ENCODE results near the gene SRSF6. TPM values are rescaled to one million over a fixed set of nuclear protein-coding genes. Genes with fewer than 3 reads are reported as not detected.
A peak's percentile ranks its signal among the peaks of the same experiment; 100 is the strongest.

The SRSF6 gene
- total RNA-seq (2022) (312 and 335 TPM in 2 replicates), Bru-seq, nascent RNA (percentile 100 among the genes with signal in this experiment), BruChase-seq, experiment 1, labeled RNA remaining after a 2-hour chase (percentile 100 among the genes with signal in this experiment), BruChase-seq, experiment 2, labeled RNA remaining after a 6-hour chase (percentile 99 among the genes with signal in this experiment)
- long read RNA-seq, full-length matches to known transcripts = 34 of 59 reads
- long read RNA-seq, partial matches to known transcripts = 5 of 59 reads
- long read RNA-seq, other reads (novel, unspliced or antisense) = 20 of 59 reads

DNA sequence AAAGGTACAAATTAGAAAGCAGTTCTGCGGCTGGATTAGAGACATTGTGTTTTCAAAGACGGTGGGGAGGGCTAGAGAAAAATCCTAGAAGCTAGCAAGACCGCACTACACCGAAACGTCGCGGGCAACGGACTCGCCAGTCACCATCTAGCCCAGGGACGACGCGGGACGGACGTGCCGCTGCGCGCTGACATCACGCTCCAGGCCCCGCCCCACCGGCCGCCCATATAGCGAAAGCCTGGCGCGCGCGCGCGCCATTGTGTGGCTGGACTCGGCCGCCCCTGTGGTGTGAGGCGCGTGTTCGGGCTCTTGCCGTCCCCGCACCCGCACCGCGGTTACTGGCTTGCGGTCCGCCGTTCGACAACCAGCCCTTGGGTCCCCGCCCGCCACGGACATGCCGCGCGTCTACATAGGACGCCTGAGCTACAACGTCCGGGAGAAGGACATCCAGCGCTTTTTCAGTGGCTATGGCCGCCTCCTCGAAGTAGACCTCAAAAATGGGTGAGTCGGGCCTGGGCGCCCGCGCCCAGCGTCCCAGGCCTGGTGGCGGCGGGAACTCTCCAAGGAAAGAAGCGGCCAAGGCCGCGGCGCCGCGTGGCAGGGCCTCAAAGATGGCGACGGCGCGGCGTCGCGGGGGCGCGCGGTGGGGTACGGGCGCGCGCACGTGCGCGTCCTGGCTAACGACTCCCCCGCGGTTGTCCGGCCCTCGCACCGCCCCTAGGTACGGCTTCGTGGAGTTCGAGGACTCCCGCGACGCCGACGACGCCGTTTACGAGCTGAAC is at the start of gene SRSF6:
SRSF6 (plus strand) TSS at position 257 of the 782 bp plus-strand sequence; CDS start at position 395, 138 bp downstream.
- POLR2A ChIA-PET = interaction anchor here (0.5 to 3.2 kb wide), 33 partner anchors 9 to 1765 kb away, joined by 3 to 42 read pairs (median 4); partner anchors contain the start of genes IFT52 and SGK2
- H3K4me3 ChIP-seq (ENCODE audit: low read depth, low read length) = peak within 1 kb of the TSS; percentile 90
- no peaks in the 10 kb centered on the region for H3K9me3 ChIP-seq
- H3K4me3 Mint-ChIP-seq (ENCODE audit: unreplicated experiment) = peak within 1 kb of the TSS; percentile 75
- peaks cover 7% of the 10 kb centered on the region for H3K36me3 ChIP-seq (ENCODE audit: control insufficient read depth, insufficient read depth, low read length)
- H3K27ac Mint-ChIP-seq (ENCODE audit: unreplicated experiment) = peak within 1 kb of the TSS; percentile 100
- peaks cover 11% of the 10 kb centered on the region for H3K4me1 ChIP-seq
- CTCF ChIA-PET = interaction anchor here (0.7 to 2.2 kb wide), 6 partner anchors 9 to 1765 kb away, joined by 3 to 16 read pairs (median 4); no protein-coding TSS in a partner anchor
- intact Hi-C loops (cut with micrococcal nuclease; ENCODE audit: unreplicated experiment) = loop anchor here (1.0 to 2.0 kb wide), 2 partner anchors 56 to 133 kb away; partner anchors contain the start of gene IFT52
- peaks cover 24% of the 10 kb centered on the region for H3K4me1 Mint-ChIP-seq (ENCODE audit: low read depth, unreplicated experiment)
- no peaks in the 10 kb centered on the region for H3K9me3 Mint-ChIP-seq (ENCODE audit: unreplicated experiment)
- H3K36me3 Mint-ChIP-seq (ENCODE audit: insufficient read depth, unreplicated experiment) = peaks cover 59% of the 10 kb centered on the region
- peak; percentile 97 to 99 for DNase-seq
- H3K27me3 ChIP-seq (replicated peaks; ENCODE audit: control insufficient read depth, insufficient read depth, low read length) = no peaks in the 10 kb centered on the region
- no peaks in the 10 kb centered on the region for H3K27me3 Mint-ChIP-seq (ENCODE audit: insufficient read depth, unreplicated experiment)
- TF ChIP-seq, protein P1, sequence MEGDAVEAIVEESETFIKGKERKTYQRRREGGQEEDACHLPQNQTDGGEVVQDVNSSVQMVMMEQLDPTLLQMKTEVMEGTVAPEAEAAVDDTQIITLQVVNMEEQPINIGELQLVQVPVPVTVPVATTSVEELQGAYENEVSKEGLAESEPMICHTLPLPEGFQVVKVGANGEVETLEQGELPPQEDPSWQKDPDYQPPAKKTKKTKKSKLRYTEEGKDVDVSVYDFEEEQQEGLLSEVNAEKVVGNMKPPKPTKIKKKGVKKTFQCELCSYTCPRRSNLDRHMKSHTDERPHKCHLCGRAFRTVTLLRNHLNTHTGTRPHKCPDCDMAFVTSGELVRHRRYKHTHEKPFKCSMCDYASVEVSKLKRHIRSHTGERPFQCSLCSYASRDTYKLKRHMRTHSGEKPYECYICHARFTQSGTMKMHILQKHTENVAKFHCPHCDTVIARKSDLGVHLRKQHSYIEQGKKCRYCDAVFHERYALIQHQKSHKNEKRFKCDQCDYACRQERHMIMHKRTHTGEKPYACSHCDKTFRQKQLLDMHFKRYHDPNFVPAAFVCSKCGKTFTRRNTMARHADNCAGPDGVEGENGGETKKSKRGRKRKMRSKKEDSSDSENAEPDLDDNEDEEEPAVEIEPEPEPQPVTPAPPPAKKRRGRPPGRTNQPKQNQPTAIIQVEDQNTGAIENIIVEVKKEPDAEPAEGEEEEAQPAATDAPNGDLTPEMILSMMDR (IDR thresholded peaks at IDR 0.05; ENCODE audit: insufficient read depth in 1 of 2, low read depth in 1 of 2, low read length in 1 of 2, severe bottlenecking in 1 of 2, unreplicated experiment in 1 of 2) = no peak
- BruUV-seq (replicated peaks) = no TSS peak

DNA sequence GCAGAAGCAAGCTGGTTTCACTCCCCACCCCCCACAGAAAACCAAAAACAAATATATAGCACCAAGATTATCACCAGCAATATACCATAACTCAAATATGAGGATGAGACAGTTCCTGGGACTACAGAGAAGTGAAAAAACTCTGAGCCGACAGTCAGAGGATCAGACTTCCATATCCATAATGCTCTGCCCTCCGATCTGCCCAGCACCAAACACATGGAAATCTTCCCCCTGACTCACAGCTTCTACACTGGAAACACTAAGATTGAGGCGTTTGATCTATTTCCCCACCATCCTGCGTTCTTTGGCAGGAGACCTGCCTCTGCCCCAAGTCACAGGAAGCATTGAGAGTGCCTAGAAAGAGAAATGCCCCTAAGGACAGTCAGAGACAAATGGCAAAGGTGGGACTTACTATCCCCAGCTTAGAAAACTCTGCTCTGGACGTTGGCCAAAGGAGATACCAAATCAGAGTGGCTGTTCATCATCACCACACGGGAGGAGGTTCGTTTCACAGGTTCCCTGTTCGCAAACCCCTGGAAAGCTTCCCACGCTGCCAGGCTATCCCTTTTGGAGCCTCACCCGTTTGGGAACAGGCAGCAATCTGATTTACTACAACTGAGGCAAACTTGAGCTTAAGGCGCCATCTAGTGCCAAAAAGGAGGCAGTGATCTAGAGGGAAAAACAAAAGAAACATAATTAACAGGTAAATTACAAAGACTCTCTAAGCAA is 48.7 kb upstream of the SRSF6 start:
- Mint-ChIP-seq H3K27me3 (ENCODE audit: insufficient read depth, unreplicated experiment) (peaks cover 15% of the 10 kb centered on the region), H3K4me1 (ENCODE audit: low read depth, unreplicated experiment) (no peaks in the 10 kb centered on the region), H3K9me3 (ENCODE audit: unreplicated experiment) (peaks cover 23% of the 10 kb centered on the region), H3K27ac (ENCODE audit: unreplicated experiment) (no peak overlapping the region), H3K36me3 (ENCODE audit: insufficient read depth, unreplicated experiment) (no peaks in the 10 kb centered on the region), H3K4me3 (ENCODE audit: unreplicated experiment) (no peak overlapping the region)
- ChIA-PET CTCF (interaction anchor here (0.7 to 1.4 kb wide), 14 partner anchors 11 to 1674 kb away, joined by 3 to 8 read pairs (median 3); no protein-coding TSS in a partner anchor), POLR2A (interaction anchor here (0.7 kb wide), 1 partner anchor 21 kb away, joined by 3 read pairs; no protein-coding TSS in a partner anchor)
- H3K4me3 ChIP-seq (ENCODE audit: low read depth, low read length) = no peak overlapping the region
- intact Hi-C loops (cut with micrococcal nuclease; ENCODE audit: unreplicated experiment) = loop anchor here (1.0 to 10.0 kb wide), 3 partner anchors 222 to 1671 kb away; no protein-coding TSS in a partner anchor
- peak; percentile 56 to 64 for DNase-seq
- TF ChIP-seq, protein P1 (IDR thresholded peaks at IDR 0.05; ENCODE audit: insufficient read depth in 1 of 2, low read depth in 1 of 2, low read length in 1 of 2, severe bottlenecking in 1 of 2, unreplicated experiment in 1 of 2) = peak; percentile 87 to 91
- no peaks in the 10 kb centered on the region for H3K36me3 ChIP-seq (ENCODE audit: control insufficient read depth, insufficient read depth, low read length)
- peaks cover 8% of the 10 kb centered on the region; the same call in 1 of the 2 replicates for H3K9me3 ChIP-seq
- H3K27me3 ChIP-seq (replicated peaks; ENCODE audit: control insufficient read depth, insufficient read depth, low read length) = no peaks in the 10 kb centered on the region
- no peaks in the 10 kb centered on the region for H3K4me1 ChIP-seq
- no TSS peak for BruUV-seq (replicated peaks)
